Right renal pelvis (tissue), 4 donors: Measurements from ENCODE around the gene FARP2. TPM values are rescaled to one million over a fixed set of nuclear protein-coding genes. Genes with fewer than 3 reads are reported as not detected.
"Not testable (repeated sequence)": the region's sequence is repeated elsewhere in the genome, so short reads cannot be mapped to it uniquely, and the experiment has no call there.

Experiments
- DNase-seq, 4 donors: peaks; one replicate each; pipeline ENCODE4 v3.0.0-alpha.2; 2013; ENCODE audit warnings: low read depth in 4 of 4, low spot score in 3 of 4, missing footprints in 1 of 4
- polyA plus RNA-seq, 4 donors: library from polyadenylated mRNA; unstranded; fragments of 120-200 nt; gene quantifications; one replicate each; pipeline ENCODE4 v1.2.1, GENCODE V29; 2013; ENCODE audit not compliant: insufficient read length in 4 of 4

FARP2 gene
- polyA plus RNA-seq, 4 donors = 52.9 to 58.1 (median 54.9) TPM

DNA sequence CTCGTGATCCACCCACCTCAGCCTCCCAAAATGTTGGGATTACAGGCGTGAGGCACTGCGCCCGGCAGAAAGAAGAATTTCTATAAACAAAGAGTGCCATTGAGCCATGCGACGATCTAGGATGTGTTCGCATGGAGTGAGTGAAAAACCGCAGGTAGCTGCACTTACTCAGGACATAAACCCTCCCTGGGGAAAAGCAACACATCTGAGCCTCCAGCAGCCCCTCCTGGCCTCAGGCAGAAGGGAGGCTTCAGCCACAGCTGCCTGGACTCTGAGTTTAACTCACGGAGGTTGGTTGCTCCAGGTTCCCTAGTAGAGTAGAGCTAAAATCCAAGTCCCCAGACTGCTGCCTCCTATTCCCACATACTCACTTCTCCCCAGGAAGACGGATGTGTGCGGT lies 163.6 kb downstream of the FARP2 start:
- no peak for DNase-seq

DNA sequence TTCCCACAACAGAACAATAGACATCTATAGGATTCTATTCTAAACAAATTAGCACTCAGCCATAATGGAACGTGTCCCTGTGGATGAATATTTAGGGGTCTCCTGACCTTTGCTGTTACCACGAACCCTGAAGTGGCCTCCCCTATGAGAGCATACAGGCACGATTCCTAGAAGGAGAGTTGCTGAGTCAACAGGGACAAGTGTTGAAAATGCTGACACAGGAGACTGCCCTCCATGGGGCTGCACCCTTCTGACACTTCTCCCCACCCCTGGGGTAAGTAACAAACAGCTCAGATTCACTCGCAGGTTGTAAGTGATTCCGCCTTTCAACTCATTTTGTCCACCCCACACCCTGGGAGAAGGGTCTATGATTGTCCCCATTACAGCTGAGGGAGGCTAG lies 166.4 kb downstream of the FARP2 start:
- DNase-seq = no peak

DNA sequence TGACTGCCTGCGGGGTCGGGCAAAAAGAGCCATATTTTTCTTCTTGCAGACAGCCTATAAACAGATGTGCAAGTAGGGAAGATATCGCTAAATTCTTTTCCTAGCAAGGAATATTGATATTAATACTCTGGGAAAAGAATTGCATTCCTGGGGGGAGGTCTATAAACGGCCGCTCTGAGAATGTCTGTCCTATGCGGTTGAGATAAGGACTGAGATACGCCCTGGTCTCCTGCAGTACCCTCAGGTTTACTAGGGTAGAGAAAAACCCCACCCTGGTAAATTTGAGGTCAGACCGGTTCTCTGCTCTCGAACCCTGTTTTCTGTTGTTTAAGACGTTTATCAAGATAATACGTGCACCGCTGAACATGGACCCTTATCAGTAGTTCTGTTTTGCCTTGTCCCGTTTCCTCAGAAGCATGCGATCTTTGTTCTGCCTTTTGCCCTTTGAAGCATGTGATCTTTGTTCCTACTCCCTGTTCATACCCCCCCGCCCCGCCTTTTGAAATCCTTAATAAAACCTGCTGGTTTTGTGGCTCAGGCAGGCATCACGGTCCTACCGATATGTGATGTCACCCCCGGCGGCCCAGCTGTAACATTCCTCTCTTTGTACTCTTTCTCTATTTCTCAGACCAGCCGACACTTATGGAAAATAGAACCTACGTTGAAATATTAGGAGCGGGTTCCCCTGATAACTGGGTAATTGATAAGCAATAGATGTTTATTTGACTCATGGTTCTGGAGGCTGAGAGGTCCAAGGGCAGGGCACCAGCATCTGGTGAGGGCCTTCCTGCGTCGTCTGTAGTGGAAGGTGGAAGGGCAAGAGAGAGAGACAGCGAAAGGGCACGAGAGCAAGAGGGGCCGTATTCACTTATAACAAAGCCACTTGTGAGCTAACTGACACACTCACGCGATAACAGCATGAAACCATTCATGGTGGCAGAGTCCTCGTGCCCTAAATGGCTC lies 170.0 kb downstream of the FARP2 start:
- DNase-seq = not testable (repeated sequence)

DNA sequence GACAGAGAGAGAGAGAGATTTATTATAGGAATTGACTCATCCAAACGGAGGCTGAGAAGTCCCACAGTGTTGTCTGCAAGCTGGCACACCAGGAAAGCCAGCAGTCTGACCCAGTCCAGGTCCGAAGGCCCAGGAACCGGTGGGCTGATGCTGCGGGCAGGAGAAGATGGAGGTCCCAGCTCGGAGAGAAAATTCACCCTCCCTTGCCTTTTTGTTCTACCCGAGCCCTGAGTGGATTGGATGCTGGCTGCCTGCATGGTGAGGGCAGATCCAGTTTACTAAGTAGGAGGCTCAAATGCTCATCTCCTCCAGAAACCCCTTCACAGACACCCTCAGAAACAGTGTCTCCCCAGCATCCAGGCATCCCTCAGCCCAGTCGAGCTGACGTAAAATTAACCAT lies 174.5 kb downstream of the FARP2 start:
- DNase-seq = no peak

DNA sequence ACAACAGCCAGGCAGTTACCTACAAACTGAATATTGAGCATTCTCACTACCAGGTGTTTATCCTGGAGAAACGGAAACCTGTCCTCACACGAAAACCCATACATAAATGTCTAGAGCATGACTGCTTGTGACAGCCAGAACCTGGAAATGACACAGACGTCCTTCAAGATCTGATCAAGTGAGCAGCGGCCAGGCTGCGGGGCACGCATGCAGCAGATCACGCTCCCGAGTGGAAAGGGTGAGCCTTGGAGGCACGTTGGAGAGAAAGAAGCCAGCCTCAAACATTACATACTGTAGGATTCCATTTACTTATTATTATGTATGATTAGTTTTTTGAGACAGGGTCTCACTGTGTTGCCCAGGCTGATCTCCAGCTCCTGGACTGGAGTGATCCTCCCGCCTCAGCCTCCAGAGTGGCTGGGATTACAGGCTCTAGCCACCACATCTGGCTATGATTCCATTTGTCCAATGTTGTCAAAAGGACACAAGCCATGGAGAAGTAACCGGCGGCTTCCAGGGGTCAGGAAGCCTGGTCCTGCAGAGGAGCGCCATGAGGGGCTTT lies 175.2 kb downstream of the FARP2 start:
- no peak for DNase-seq

DNA sequence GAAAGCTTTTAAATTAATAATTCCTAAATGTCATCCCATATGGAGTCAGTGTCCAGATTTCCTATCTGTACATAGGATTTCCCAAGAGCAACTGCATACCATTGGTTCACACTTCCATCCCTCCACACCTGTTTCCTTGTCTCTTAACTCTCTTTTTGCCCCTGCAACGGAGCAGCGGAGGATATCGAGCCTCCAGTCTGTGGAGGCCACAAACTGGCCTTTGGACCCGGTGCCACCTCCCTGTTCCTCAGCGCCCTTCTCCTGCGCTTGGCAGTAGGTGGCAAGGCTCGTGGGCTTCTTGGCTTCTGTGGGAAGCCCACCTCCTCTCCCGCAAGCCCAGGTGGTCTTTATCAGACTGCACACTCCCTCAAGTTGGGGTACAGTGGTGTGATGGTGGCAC lies 176.1 kb downstream of the FARP2 start:
- DNase-seq = no peak

DNA sequence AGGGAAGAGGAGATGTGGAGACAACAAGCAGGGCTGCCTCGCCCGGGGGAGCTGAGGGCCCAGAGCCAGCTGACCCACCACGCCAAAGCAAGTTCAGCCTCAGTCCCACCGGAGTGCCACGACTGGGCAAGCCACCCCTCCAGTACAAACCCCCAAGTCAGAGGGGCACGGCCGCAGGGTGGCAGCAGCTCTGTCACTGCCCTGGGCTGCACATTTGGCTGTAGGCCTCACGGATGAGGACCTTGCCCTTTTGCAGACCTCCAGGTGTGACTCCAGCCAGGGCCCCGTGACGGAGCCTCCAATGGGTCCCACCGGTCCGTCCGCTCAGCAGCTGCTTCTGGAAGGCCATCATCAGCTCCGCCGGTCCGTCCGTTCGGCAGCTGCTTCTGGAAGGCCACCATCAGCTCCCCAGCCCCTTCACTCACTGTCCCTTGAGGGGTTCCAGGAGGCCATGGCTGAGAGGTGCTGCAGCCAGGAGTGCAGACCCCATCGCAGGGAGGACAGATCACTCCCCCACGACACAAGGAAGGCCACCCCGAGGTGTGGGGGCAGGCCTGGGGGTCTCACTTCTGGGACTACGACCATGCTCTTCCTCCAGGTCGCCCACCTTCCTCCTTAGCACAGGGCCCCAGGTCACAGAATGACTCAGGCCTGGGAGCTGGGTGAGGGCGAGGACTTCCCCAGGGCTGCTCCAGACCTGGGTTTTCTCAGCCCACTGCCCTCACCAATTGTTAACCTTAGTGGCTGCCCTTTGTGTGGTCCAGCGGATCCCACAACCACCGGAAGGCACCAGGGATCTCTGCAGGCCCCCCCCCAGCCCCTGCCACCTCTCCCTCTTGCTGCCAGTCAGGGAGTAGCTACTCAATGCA lies 176.9 kb downstream of the FARP2 start:
- DNase-seq = no peak

DNA sequence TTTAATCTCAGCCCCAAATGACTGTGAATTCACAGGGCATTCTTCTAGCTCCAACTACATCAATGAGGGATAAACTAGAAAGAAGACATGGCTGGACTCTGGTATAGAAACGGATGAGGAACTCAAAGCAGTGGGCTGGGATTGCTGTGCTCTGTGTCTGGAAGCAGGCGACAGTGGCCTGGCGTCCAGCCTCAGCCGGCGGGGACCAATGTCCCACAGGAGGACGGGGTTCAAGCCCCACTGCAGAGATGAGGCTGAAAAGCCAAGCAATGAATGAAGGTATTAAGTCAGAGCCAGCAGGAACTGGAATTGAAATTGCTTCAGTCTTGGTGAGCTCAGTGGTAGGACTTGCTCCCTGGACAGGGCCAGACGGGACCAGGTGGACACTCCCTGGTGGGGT lies 178.2 kb downstream of the FARP2 start:
- no peak for DNase-seq

DNA sequence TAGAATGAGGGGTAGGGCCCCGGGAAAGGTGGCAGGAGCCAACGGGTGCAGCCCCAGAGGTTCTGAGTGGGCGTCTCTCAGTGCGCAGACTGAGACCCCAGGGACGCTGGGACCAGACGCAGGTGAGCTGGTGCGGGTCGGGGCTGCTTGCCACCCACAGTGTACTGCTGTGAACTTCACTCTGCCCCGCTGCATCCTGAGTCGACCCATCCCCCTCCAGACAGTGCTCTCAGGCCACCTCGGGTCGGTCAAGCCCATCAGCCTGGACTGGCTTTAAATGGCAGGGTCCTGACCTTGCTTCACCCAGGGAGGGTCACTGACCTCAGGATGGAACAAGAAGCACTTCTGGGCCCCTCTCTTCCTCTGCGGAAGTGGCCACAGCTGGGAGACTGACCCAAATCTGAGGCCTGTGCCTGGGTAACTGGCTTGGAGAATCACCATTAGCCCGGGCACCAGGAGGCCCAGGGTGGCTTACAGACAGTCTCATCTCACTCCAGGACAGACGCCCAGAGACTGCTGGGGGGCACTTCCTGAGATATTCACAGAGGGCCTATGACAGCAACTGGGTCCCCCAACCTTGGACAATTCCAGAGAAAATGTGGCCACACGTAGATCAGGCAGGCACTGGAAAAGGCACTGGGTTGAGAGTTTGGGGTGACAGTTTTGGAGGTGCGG lies 178.8 kb downstream of the FARP2 start:
- DNase-seq = no peak

DNA sequence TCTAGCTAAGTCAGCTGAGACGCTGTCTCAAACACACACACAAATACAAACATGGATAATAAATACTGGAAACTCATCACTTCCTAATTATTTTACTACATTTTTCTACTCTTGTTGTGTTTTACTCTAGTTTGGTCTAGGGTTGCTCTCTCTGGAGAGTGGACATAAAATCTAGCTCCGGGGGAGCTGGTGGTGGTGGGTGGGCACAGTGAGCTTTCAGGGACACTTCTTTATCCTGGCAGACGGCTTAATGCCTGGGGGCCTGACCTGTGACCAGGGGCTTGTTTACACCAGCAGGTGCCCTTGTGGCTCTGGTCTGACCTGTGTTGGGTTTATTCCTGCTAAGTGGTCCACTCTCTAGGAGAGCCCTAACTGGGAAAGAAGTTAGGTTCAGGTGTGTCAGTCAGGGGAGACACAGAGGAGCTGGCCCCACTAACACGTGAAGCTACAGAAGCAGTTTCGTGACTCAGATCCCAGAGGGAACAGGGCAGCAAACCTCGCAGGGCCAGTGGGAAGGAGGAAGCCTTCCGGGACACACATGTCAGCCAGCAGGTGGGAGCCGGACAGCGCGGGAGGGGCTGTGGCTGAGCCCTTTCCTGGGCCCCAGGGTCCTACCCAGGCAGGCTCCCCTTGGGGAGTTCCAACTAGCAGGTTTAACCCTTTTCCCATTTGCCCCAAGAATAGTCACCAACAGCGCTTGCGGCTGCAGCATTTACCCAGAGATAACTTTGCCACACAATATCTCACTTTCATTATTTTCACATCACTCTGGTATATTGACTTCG lies 180.0 kb downstream of the FARP2 start:
- no peak for DNase-seq

DNA sequence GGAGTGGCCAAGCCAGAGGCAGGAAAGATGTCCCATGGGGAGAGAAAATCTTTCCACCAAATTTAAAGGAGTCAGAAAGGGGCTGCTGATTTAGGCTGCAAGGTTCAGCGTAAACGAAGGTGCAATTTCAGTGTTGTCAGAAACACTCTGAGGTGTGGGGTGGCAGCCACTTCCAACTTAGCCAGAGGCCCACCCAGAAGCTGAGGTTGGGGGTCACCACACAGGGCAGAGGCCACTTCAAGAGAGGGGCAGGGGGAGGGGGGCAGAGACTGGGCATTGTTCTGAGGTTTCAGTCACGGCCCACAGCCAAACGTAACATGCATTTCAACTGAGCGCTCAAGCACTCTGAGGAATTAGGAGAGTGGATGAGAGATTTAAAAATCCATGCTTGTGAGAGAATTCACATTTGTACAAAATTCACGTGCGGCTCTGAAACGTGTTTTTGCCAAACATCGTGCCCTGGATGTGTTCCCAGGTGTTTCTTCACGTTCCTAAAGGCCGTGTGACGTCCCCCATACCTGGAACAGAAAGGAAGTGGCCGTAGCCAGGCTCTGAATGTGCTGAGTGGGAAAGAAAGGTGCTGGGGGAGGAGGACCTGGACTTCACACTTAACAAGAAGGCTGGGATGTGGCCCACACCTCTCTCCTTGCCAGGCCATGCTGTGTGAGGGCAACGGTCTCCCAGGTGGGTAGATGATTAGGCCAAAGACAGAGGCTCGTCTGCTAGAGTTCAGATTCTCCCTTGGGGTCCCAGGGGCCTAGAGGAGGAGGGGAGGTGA lies 182.9 kb downstream of the FARP2 start:
- DNase-seq = no peak

DNA sequence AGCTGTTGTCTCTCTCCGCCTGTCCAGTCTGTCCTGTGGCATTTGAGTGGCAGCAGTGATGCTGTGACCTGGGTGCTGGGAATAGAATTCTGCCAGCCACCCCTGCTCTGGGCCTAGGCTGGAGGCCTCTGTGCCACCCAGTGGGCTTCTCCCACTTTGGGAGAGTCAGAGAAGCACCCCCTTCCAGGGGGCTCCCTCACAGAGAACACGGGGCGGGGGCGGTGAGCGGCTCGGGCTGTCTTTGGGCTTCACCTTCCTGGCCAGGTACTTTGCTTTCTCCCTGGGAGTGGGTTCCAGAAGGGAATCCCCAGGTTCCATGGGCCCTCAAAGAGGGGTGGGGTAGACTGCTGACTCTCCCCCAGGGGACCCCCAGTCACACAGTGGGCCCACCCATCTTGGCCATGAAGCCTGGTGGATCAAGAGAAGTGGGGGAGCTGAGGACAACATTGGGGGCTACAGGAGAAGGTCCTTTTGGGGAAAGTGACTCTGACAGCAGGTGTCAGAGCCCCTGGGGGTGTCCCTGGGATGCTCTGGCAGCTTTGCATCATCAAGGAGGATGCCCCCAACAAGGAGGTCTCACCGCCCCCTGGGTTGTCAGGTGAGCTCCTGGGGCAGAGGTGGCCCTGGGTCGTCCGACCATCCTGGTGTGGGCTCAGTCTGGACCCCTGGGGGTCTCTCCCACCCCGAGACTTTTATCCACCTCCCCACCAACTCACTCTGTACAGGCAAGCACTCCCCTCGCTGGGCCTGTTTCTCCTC lies 183.7 kb downstream of the FARP2 start:
- DNase-seq = no peak

DNA sequence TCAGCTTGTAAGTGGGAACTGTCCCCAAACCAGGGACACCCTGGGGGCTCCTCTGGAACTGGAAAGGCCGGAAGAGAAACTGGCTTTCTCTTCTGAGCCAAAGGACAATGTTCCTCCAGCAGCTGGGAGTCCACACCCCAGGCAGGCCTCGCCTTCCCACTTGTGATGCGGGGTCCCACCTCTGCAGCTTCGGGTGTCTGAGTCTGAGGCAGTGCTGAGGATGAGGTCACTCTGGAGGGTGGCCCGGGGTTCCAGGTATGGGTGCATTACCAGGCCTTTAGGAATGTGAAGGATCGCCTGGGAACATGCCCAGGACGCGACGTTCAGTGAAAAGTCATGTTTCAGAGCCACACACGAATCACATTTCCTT lies 184.3 kb downstream of the FARP2 start:
- DNase-seq = no peak

DNA sequence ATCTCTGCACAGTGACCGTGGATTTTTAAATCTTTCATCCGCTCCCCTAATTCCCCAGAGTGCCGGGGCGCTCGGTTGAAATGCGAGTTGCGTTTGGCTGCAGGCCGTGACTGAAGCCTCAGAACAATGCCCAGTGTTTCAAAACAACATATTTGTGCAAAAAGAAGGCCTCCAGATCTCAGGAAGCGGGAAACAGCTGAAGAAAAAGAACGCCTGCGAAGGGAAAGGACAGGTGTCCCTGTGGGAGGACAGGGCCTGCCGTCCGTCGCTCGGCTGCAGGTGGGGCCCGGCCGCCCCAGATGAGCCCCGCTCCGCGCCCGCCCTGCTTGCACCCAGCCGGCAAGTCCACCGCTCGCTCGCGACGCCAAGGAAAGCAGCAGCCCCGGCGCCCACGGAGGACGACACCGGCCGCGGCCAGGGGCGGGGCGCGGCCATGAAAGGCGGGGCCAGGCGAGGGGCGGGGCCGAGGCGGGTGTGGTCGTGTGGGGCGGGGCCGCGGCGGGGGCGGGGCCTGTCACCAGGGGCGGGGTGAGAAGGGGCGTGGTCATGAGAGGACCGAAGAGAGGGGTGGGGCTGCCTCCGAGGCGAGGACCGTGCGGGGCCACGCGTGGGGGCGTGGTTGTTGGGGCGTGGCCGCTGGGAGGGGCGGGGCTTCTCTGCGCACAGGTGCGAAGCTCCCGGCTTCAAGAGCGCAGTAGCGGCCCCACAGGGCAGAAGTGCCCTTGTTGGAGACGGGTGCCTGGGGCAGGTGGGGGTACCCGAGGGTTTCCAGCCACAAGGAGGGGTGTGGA lies 184.9 kb downstream of the FARP2 start:
- DNase-seq = no peak

DNA sequence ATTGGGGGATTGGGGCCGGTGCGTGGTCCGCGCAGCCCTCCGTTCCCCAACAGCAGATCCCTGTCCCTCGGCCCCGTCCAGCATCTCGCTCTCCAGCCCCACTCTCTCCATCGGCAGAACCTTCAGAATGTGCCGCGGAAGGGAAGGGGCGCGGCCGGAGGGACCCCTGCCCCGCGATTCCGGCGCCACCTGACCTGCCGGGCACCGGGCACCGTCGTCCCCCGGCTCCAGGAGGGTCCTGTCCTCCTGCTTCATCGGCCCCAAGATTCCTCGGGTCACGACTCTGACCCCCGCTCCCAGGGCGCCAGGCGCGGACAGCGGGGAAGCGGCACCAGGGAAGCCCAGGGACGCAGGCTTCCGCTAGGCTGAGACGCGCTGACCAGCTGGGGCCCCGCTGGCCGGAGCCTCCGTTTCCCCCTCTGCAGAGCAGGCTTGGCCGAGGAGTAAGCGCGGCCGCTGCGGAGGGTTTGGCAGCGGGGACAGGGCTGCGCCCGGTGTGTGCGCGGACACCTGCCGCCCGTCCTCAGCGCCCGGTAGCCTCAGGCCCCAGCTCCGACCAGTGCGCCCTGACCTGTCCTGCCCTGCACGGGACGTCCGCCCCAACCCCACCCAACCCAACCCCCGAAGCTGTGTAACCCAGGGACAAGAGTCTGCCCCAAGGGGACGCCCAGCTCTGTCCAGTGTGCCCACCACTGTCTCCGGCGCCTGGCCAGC lies 185.6 kb downstream of the FARP2 start:
- no peak for DNase-seq

DNA sequence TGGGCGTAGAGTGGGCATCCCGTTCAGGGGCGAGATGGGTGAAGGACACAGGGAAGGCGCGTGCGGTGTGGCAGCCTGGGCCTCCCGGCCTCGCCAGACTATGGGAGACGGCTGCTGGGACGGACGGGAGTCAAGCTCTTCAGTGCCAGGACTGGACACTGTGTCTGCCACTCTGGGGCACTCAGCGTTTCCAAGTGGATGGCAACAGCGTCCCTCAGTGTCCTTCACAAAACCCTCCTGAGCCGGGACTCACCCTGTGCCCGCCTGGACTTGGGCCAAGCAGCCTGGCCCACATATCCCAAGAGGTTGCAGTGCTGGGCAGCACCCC lies 186.2 kb downstream of the FARP2 start:
- DNase-seq = no peak
